Liver (tissue), 3 donors: ENCODE data around the gene KCNK18.

Experiments used
- CTCF ChIP-seq: fragments of 150-350 bp; IDR thresholded peaks from 2 replicates; pipeline ENCODE4 v1.5.1; 2017; ENCODE audit warnings: improper control_type of control experiment, low read depth, low read length; ENCODE audit not compliant: missing input control
- MAX ChIP-seq: IDR thresholded peaks from 2 replicates; pipeline ENCODE4 v1.6.1; 2016; ENCODE audit warnings: antibody characterized with exemption
- RAD21 ChIP-seq, 2 donors: IDR thresholded peaks; 2 replicates each; pipeline ENCODE4 v1.6.1; 2016; ENCODE audit warnings: antibody characterized with exemption in 2 of 2, mild to moderate bottlenecking in 2 of 2
- REST ChIP-seq: IDR thresholded peaks from 2 replicates; pipeline ENCODE4 v1.6.1; 2016; ENCODE audit warnings: antibody characterized with exemption, mild to moderate bottlenecking
- TAF1 ChIP-seq: conservative IDR thresholded peaks from 2 replicates; pipeline ENCODE4 v1.6.1; 2016; ENCODE audit warnings: antibody characterized with exemption, mild to moderate bottlenecking
- ZBTB33 ChIP-seq: IDR thresholded peaks from 2 replicates; pipeline ENCODE4 v1.6.1; 2016; ENCODE audit warnings: antibody characterized with exemption
- donor health status: healthy.
- donor health status: healthy.

GRCh38 chr10:117218654-117219053 is 21.4 kb downstream of the KCNK18 start:
- no peak for TF ChIP-seq MAX
- TF ChIP-seq RAD21 (IDR thresholded peaks at IDR 0.05) = no peak
- no peak for TF ChIP-seq ZBTB33
- TF ChIP-seq CTCF = no peak
- TF ChIP-seq TAF1 = no peak
- no peak for TF ChIP-seq REST
